ENCODE results near the gene EXOC6. TPM values are rescaled to one million over a fixed set of nuclear protein-coding genes. Genes with fewer than 3 reads are reported as not detected.

The EXOC6 gene
- polyA plus RNA-seq, 3 donors = 3.8 to 5.6 (median 5.1) TPM

Other genes starting within 250 kb of the EXOC6 start
- gene HHEX, start 158.6 kb upstream of the EXOC6 start, polyA plus RNA-seq = 10 to 100 TPM; 13.8 to 17.2 (median 15.5) TPM
- under 1 TPM in 1 of 3 donors, not detected in 2; 0.03 TPM for gene CYP26C1, start 212.3 kb downstream of the EXOC6 start, polyA plus RNA-seq
- gene CYP26A1, start 225.4 kb downstream of the EXOC6 start, polyA plus RNA-seq = under 1 TPM in 1 of 3 donors, not detected in 2; 0.79 TPM